Activated CD4-positive, alpha-beta memory T cell treated with anti-CD3 and anti-CD28 coated beads, Interleukin-2, amount 10 ng/mL, durations not matched to agents 7 days and 5 days (primary cell): ENCODE results near the gene ACTR1A. TPM values are rescaled to one million over a fixed set of nuclear protein-coding genes. Genes with fewer than 3 reads are reported as not detected.

Source experiments
- CTCF ChIA-PET: fragments of 350-600 bp; sonication (Branson Sonifier 250); formaldehyde crosslinking; loops from one replicate; lab custom pipeline; 2021; ENCODE audit warnings: antibody characterized with exemption, inconsistent platforms; lab: Charles Lee
- POLR2A ChIA-PET: fragments of 350-600 bp; sonication (Branson Sonifier 250); formaldehyde crosslinking; loops from one replicate; lab custom pipeline; 2021; ENCODE audit warnings: antibody characterized with exemption; lab: Charles Lee
- DNase-seq: peaks from one replicate; pipeline ENCODE4 v3.0.0-alpha.2; 2020
- H3K27ac Mint-ChIP-seq: one replicate; pipeline ENCODE4 v1.8.0; 2021; ENCODE audit warnings: mild to moderate bottlenecking, mixed read lengths
- H3K27me3 Mint-ChIP-seq: one replicate; pipeline ENCODE4 v1.8.0; 2021; ENCODE audit warnings: mixed read lengths
- H3K36me3 Mint-ChIP-seq: one replicate; pipeline ENCODE4 v1.8.0; 2021; ENCODE audit warnings: low read depth, mixed read lengths
- H3K4me1 Mint-ChIP-seq: one replicate; pipeline ENCODE4 v1.8.0; 2021; ENCODE audit warnings: mixed read lengths
- H3K4me3 Mint-ChIP-seq: one replicate; pipeline ENCODE4 v1.8.0; 2021; ENCODE audit warnings: mild to moderate bottlenecking, mixed read lengths
- H3K9me3 Mint-ChIP-seq: one replicate; pipeline ENCODE4 v1.8.0; 2021; ENCODE audit warnings: mixed read lengths
- total RNA-seq, 2 experiments: library from RNA; stranded (reverse); gene quantifications; one replicate each; pipeline ENCODE4 v1.2.3, GENCODE V29; 2021

ACTR1A gene
- total RNA-seq, 2 experiments from 2014 or later, result 74.3 to 78.9 TPM

DNA sequence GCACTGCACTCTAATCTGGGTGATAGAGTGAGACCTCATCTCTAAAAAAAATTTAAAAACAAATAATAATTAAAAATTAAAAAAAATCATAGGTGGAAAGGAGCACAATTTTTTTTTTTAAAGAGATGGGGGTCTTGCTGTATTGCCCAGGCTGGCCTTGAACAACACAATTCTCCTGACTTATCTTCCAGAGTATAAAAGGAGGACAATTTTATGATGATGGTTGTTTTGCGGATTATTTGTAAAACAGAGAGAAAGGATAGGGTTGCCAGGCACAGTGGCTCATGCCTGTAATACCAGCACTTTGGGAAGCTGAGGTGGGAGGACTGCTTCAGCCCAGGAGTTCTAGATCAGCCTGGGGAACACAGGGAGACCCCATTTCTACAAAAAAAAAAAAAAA lies 5.0 kb downstream of the ACTR1A start:
- CTCF ChIA-PET, result interaction anchor here (1.6 kb wide), 1 partner anchor 86 kb away, joined by 9 read pairs; no protein-coding TSS in a partner anchor
- POLR2A ChIA-PET, result interaction anchor here (0.6 to 1.3 kb wide), 3 partner anchors 10 to 77 kb away, joined by 3 read pairs; partner anchors contain the start of gene FBXL15
- peaks cover 21% of the 10 kb centered on the region for H3K36me3 Mint-ChIP-seq
- no peak overlapping the region for H3K4me3 Mint-ChIP-seq
- no peaks in the 10 kb centered on the region for H3K27me3 Mint-ChIP-seq
- no peak overlapping the region for H3K27ac Mint-ChIP-seq
- H3K9me3 Mint-ChIP-seq, result no peaks in the 10 kb centered on the region
- H3K4me1 Mint-ChIP-seq, result peaks cover 31% of the 10 kb centered on the region
- no peak for DNase-seq

DNA sequence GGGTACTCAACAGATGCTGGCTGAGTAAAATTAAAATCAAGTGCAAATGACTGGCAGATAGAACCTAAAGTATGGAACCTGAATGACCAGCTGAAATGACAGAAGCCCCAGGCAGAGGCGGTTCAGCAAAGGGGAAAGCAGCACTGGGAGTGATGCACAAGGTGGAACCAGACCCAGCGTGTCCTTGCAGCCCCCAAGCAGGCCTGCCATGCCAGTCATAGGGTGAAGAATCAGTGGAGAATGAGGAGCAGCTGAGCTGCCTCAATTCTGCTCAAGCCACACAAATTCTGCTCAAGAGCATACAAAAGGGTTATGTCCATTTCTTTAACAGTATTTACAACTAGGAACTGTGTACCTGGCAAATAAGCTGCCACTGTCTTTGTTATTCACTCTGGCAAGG lies 8.7 kb downstream of the ACTR1A start:
- DNase-seq, result no peak
- no peak overlapping the region for H3K27ac Mint-ChIP-seq
- no peak overlapping the region for H3K4me3 Mint-ChIP-seq
- H3K36me3 Mint-ChIP-seq, result peaks cover 26% of the 10 kb centered on the region
- no peaks in the 10 kb centered on the region for H3K27me3 Mint-ChIP-seq
- peaks cover 21% of the 10 kb centered on the region for H3K4me1 Mint-ChIP-seq
- POLR2A ChIA-PET, result no interaction called here
- no peaks in the 10 kb centered on the region for H3K9me3 Mint-ChIP-seq
- CTCF ChIA-PET, result no interaction called here

GRCh38 chr10:102492983-102493382 lies 9.5 kb downstream of the ACTR1A start:
- CTCF ChIA-PET, result interaction anchor here (0.8 kb wide), 1 partner anchor 91 kb away, joined by 4 read pairs; no protein-coding TSS in a partner anchor
- Mint-ChIP-seq H3K4me3 (no peak overlapping the region), H3K9me3 (no peaks in the 10 kb centered on the region), H3K36me3 (peaks cover 29% of the 10 kb centered on the region), H3K27ac (no peak overlapping the region), H3K4me1 (peaks cover 19% of the 10 kb centered on the region), H3K27me3 (no peaks in the 10 kb centered on the region)
- DNase-seq, result no peak
- POLR2A ChIA-PET, result no interaction called here

DNA sequence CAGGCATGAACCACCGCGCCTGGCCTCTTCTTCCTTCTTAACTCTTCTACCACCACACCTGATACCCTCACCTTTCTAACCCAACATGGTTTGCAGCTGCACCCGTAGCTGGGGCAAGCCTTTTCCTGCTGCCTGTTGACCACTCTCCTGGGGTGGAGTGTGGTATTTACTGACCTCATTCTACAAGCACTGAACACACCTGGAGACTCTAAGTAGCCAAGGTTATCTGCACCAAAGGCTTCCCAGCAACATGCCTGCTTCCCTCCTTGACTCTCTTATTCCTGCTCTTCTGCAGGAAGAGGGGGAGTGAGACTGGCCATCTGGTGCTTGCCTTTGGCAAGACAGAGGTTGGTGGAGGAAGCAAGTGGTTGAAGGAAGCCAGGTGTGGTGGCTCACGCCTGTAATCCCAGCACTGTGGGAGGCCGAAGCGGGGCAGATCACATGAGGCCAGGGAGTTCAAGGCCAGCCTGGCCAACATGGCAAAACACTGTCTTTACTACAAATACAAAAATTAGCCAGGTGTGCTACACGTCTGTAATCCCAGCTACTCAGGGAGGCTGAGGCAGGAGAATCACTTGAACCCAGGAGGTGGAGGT lies 10.1 kb downstream of the ACTR1A start:
- Mint-ChIP-seq H3K4me1 (peaks cover 18% of the 10 kb centered on the region), H3K9me3 (no peaks in the 10 kb centered on the region), H3K4me3 (no peak overlapping the region), H3K36me3 (peaks cover 32% of the 10 kb centered on the region), H3K27me3 (no peaks in the 10 kb centered on the region), H3K27ac (no peak overlapping the region)
- POLR2A ChIA-PET, result no interaction called here
- DNase-seq, result no peak
- CTCF ChIA-PET, result interaction anchor here (0.8 kb wide), 1 partner anchor 91 kb away, joined by 4 read pairs; no protein-coding TSS in a partner anchor

- Mint-ChIP-seq H3K4me1 (peaks cover 18% of the 10 kb centered on the region), H3K27ac (no peak overlapping the region), H3K4me3 (no peak overlapping the region), H3K9me3 (no peaks in the 10 kb centered on the region), H3K36me3 (peaks cover 38% of the 10 kb centered on the region), H3K27me3 (no peaks in the 10 kb centered on the region)
- ChIA-PET CTCF (interaction anchor here (0.7 to 1.4 kb wide), 2 partner anchors 11 to 13 kb away, joined by 4 to 5 read pairs; partner anchors contain the start of genes ACTR1A and SUFU), POLR2A (no interaction called here)
- no peak for DNase-seq
Measured at GRCh38 chr10:102491136-102491535, 11.4 kb downstream of the ACTR1A start.

GRCh38 chr10:102485093-102485784 lies 17.3 kb downstream of the ACTR1A start:
- ChIA-PET POLR2A (no interaction called here), CTCF (interaction anchor here (1.0 to 1.2 kb wide), 2 partner anchors 94 to 99 kb away, joined by 3 read pairs; no protein-coding TSS in a partner anchor)
- Mint-ChIP-seq H3K4me3 (no peak overlapping the region), H3K27ac (no peak overlapping the region), H3K36me3 (peaks cover 77% of the 10 kb centered on the region), H3K9me3 (no peaks in the 10 kb centered on the region), H3K27me3 (no peaks in the 10 kb centered on the region), H3K4me1 (no peaks in the 10 kb centered on the region)
- DNase-seq, result no peak

DNA sequence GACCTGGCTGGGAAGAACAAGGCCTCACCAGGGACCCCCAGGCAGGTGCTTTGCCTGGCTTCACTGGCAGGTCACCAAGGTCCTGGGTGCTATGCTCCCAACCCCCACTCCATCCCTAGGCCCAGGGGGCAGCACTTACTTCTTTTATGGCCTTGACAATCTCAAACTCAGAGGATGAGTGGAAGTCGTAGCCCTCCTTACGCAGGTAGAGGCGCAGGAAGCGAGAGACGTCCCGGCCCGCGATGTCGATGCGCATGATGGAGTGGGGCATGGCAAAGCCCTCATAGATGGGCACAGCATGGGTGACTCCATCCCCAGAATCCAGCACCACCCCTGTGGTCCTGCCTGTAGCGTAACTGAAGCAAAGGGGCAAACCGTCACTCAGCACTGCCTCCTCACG lies 18.5 kb downstream of the ACTR1A start:
- H3K4me3 Mint-ChIP-seq, result no peak overlapping the region
- peaks cover 77% of the 10 kb centered on the region for H3K36me3 Mint-ChIP-seq
- peaks cover 1% of the 10 kb centered on the region for H3K4me1 Mint-ChIP-seq
- no peak for DNase-seq
- POLR2A ChIA-PET, result no interaction called here
- H3K27me3 Mint-ChIP-seq, result no peaks in the 10 kb centered on the region
- CTCF ChIA-PET, result no interaction called here
- H3K9me3 Mint-ChIP-seq, result no peaks in the 10 kb centered on the region
- H3K27ac Mint-ChIP-seq, result no peak overlapping the region

DNA sequence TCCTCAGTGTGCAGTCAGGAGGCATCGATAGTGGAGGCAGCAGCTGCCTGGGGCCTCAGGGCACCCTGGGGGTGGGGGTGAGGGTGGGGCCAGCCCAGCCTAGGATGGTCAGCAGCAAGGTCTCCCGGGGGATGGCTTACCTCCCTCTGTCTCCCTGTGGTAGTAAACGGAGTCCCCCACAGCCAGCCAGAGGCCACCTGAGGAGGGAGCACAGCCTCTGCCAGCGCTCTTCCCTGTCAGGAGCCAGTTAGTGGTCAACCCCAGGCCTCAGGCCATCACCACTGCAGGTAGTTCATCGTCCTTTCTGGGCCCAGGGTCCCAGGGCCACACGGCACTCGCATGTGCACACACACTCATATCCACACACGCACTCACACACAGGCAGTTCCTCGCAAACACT lies 22.1 kb downstream of the ACTR1A start:
- CTCF ChIA-PET, result interaction anchor here (0.6 to 2.9 kb wide), 7 partner anchors 22 to 245 kb away, joined by 3 to 17 read pairs (median 8); partner anchors contain the start of genes ACTR1A, C10orf95 and FBXL15
- no peak for DNase-seq
- H3K27ac Mint-ChIP-seq, result no peak overlapping the region
- peaks cover 4% of the 10 kb centered on the region for H3K4me1 Mint-ChIP-seq
- POLR2A ChIA-PET, result interaction anchor here (0.9 to 2.2 kb wide), 5 partner anchors 18 to 249 kb away, joined by 3 to 6 read pairs (median 3); no protein-coding TSS in a partner anchor
- peaks cover 60% of the 10 kb centered on the region for H3K36me3 Mint-ChIP-seq
- H3K4me3 Mint-ChIP-seq, result no peak overlapping the region
- no peaks in the 10 kb centered on the region for H3K27me3 Mint-ChIP-seq
- no peaks in the 10 kb centered on the region for H3K9me3 Mint-ChIP-seq

DNA sequence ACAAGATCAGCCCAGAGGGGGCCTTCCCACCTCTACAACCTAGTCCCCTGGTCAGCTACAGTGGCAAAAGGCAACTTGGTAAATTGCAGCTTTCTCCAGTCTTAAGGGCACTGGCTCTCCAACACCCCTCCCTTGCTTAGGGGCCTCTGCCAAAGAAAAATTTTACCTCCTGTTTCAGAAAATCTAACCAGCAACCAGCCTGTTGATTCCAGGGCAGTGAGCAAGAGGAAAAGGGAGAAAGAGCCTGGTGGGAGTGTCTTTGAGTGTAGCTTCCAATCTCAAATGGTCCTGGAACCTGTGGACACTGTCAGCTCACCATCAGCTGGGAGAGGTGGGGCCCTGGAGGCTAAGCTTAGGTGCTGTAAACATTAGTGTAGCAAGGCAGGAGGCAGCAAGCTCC lies 22.9 kb downstream of the ACTR1A start:
- no peaks in the 10 kb centered on the region for H3K27me3 Mint-ChIP-seq
- CTCF ChIA-PET, result interaction anchor here (0.6 to 2.9 kb wide), 13 partner anchors 16 to 245 kb away, joined by 3 to 17 read pairs (median 5); partner anchors contain the start of genes ACTR1A, C10orf95, FBXL15 and NFKB2
- no peak for DNase-seq
- H3K36me3 Mint-ChIP-seq, result peaks cover 53% of the 10 kb centered on the region
- no peak overlapping the region for H3K27ac Mint-ChIP-seq
- no peaks in the 10 kb centered on the region for H3K9me3 Mint-ChIP-seq
- no peak overlapping the region for H3K4me3 Mint-ChIP-seq
- POLR2A ChIA-PET, result interaction anchor here (0.9 to 2.2 kb wide), 7 partner anchors 18 to 248 kb away, joined by 3 to 6 read pairs (median 3); no protein-coding TSS in a partner anchor
- peaks cover 4% of the 10 kb centered on the region for H3K4me1 Mint-ChIP-seq

DNA sequence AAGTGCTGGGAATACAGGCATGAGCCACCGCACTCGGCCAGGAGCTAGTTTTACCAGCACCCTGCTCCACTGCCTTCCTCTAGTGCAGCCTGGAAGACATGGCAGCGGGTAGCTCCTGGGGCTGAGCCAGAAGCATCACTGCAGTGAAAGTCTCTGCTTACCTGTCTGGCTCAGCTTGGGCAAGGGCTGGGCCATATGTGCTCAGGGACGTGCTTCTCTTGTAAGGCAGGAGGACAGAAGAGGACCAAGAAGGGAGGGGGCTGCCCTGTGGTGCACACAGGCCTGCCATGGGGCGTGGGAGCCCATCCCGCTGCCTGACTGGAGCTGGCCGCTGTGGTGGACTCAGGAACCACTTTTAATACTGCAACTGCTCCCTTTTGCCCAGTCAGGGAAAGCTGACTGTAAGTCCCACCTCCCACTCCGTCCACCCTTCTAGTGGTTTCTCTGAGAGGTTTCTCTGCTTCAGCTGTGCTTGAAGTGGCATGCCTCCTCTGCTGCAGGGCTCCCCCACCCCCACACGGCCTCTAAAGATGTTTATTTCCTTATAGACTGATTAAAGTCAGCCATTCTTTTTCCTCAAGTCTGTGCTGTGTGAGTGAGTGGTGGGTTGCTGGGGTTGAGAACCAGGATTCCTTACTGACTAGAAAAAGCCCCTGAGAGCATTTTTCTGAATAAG lies 25.9 kb downstream of the ACTR1A start:
- POLR2A ChIA-PET, result interaction anchor here (1.0 to 2.9 kb wide), 5 partner anchors 11 to 56 kb away, joined by 3 to 6 read pairs (median 3); partner anchors contain the start of genes FBXL15 and SUFU

GRCh38 chr10:102475451-102476040 lies 27.0 kb downstream of the ACTR1A start:
- no peak overlapping the region for H3K27ac Mint-ChIP-seq
- peaks cover 21% of the 10 kb centered on the region for H3K36me3 Mint-ChIP-seq
- H3K27me3 Mint-ChIP-seq, result no peaks in the 10 kb centered on the region
- ChIA-PET CTCF (interaction anchor here (0.6 to 1.8 kb wide), 2 partner anchors 14 to 72 kb away, joined by 3 to 5 read pairs; no protein-coding TSS in a partner anchor), POLR2A (interaction anchor here (0.7 to 1.3 kb wide), 2 partner anchors 10 to 13 kb away, joined by 3 read pairs; no protein-coding TSS in a partner anchor)
- no peak for DNase-seq
- H3K4me3 Mint-ChIP-seq, result no peak overlapping the region
- no peaks in the 10 kb centered on the region for H3K9me3 Mint-ChIP-seq
- H3K4me1 Mint-ChIP-seq, result peaks cover 14% of the 10 kb centered on the region

More for the DNA sequence above, 25.9 kb downstream of the ACTR1A start:
- Mint-ChIP-seq H3K36me3 (peaks cover 30% of the 10 kb centered on the region), H3K27ac (no peak overlapping the region), H3K27me3 (no peaks in the 10 kb centered on the region), H3K4me1 (peaks cover 14% of the 10 kb centered on the region), H3K4me3 (no peak overlapping the region), H3K9me3 (no peaks in the 10 kb centered on the region)
- no peak for DNase-seq
- CTCF ChIA-PET, result interaction anchor here (1.3 to 1.8 kb wide), 2 partner anchors 15 to 42 kb away, joined by 3 to 5 read pairs; no protein-coding TSS in a partner anchor
